Activated CD8-positive, alpha-beta T cell treated with anti-CD3 and anti-CD28 coated beads, Interleukin-2, amount 10 ng/mL, durations not matched to agents 7 days and 5 days (primary cell): ENCODE measurements around the gene ADAM8. TPM values are rescaled to one million over a fixed set of nuclear protein-coding genes. Genes with fewer than 3 reads are reported as not detected.
A peak's percentile ranks its signal among the peaks of the same experiment; 100 is the strongest.

Experiments used
- ATAC-seq: fragments of 150-1000 bp; cut with Tn5 transposase; one replicate; pipeline ENCODE4 v1.10.0; 2021; ENCODE audit warnings: moderate library complexity
- CTCF ChIA-PET: fragments of 350-600 bp; sonication (Branson Sonifier 250); formaldehyde crosslinking; loops from one replicate; lab custom pipeline; 2021; ENCODE audit warnings: antibody characterized with exemption; lab: Charles Lee
- POLR2A ChIA-PET: fragments of 350-600 bp; sonication (Branson Sonifier 250); formaldehyde crosslinking; loops from one replicate; lab custom pipeline; 2021; ENCODE audit warnings: antibody characterized with exemption; lab: Charles Lee
- DNase-seq: peaks from one replicate; pipeline ENCODE4 v3.0.0-alpha.2; 2020
- H3K27ac Mint-ChIP-seq: one replicate; pipeline ENCODE4 v1.8.0; 2021; ENCODE audit warnings: mild to moderate bottlenecking, mixed read lengths
- H3K27me3 Mint-ChIP-seq: one replicate; pipeline ENCODE4 v1.8.0; 2021; ENCODE audit warnings: low read depth, mixed read lengths
- H3K36me3 Mint-ChIP-seq: one replicate; pipeline ENCODE4 v1.8.0; 2021; ENCODE audit warnings: low read depth, mixed read lengths
- H3K4me1 Mint-ChIP-seq: one replicate; pipeline ENCODE4 v1.8.0; 2021; ENCODE audit warnings: low read depth, mixed read lengths
- H3K4me3 Mint-ChIP-seq: one replicate; pipeline ENCODE4 v1.8.0; 2021; ENCODE audit warnings: mild to moderate bottlenecking, mixed read lengths
- H3K9me3 Mint-ChIP-seq: one replicate; pipeline ENCODE4 v1.8.0; 2022; ENCODE audit warnings: mixed read lengths; ENCODE audit not compliant: insufficient read depth
- total RNA-seq, 2 experiments: library from RNA; stranded (reverse); gene quantifications; one replicate each; pipeline ENCODE4 v1.2.3, GENCODE V29; 2021

The ADAM8 gene
- total RNA-seq, 2 experiments from 2014 or later = 69.9 to 75.5 TPM

GRCh38 chr10:133263674-133264073 lies 13.0 kb downstream of the ADAM8 start:
- ATAC-seq = no peak

GRCh38 chr10:133262696-133263095 lies 14.0 kb downstream of the ADAM8 start:
- POLR2A ChIA-PET = interaction anchor here (0.6 kb wide), 2 partner anchors 12 to 127 kb away, joined by 3 read pairs; no protein-coding TSS in a partner anchor
- no peak for ATAC-seq
- H3K27ac Mint-ChIP-seq = no peak overlapping the region
- peaks cover 23% of the 10 kb centered on the region for H3K36me3 Mint-ChIP-seq
- H3K27me3 Mint-ChIP-seq = no peaks in the 10 kb centered on the region
- no peak for DNase-seq
- no peaks in the 10 kb centered on the region for H3K9me3 Mint-ChIP-seq
- H3K4me3 Mint-ChIP-seq = no peak overlapping the region
- peaks cover 74% of the 10 kb centered on the region for H3K4me1 Mint-ChIP-seq
- CTCF ChIA-PET = interaction anchor here (1.0 to 2.9 kb wide), 2 partner anchors 10 to 13 kb away, joined by 3 to 17 read pairs; partner anchors contain the start of gene ADAM8

More at GRCh38 chr10:133263674-133264073, 13.0 kb downstream of the ADAM8 start:
- no peaks in the 10 kb centered on the region for H3K9me3 Mint-ChIP-seq
- H3K27me3 Mint-ChIP-seq = no peaks in the 10 kb centered on the region
- no peak for DNase-seq
- peaks cover 23% of the 10 kb centered on the region for H3K36me3 Mint-ChIP-seq
- no peak overlapping the region for H3K4me3 Mint-ChIP-seq
- ChIA-PET POLR2A (interaction anchor here (0.9 to 2.1 kb wide), 3 partner anchors 9 to 44 kb away, joined by 3 to 11 read pairs (median 5); partner anchors contain the start of gene ADAM8), CTCF (interaction anchor here (0.6 to 2.9 kb wide), 2 partner anchors 12 to 16 kb away, joined by 3 to 17 read pairs; partner anchors contain the start of gene ADAM8)
- peak overlapping the region; percentile 76 for H3K27ac Mint-ChIP-seq
- peaks cover 65% of the 10 kb centered on the region for H3K4me1 Mint-ChIP-seq

- ATAC-seq (peak; percentile 49), DNase-seq (peak; percentile 90)
- H3K4me1 Mint-ChIP-seq = peaks cover 82% of the 10 kb centered on the region
- H3K27me3 Mint-ChIP-seq = no peaks in the 10 kb centered on the region
- CTCF ChIA-PET = interaction anchor here (1.0 to 2.9 kb wide), 5 partner anchors 10 to 68 kb away, joined by 3 to 17 read pairs (median 4); partner anchors contain the start of gene ADAM8
- H3K36me3 Mint-ChIP-seq = peaks cover 23% of the 10 kb centered on the region
- peak overlapping the region; percentile 60 for H3K27ac Mint-ChIP-seq
- peak overlapping the region; percentile 74 for H3K4me3 Mint-ChIP-seq
- no peaks in the 10 kb centered on the region for H3K9me3 Mint-ChIP-seq
- POLR2A ChIA-PET = interaction anchor here (1.4 kb wide), 1 partner anchor 14 kb away, joined by 7 read pairs; the partner anchor contains the start of gene ADAM8
Observed at GRCh38 chr10:133261726-133262325, 14.8 kb downstream of the ADAM8 start.

GRCh38 chr10:133260895-133261725 lies 15.6 kb downstream of the ADAM8 start:
- H3K4me3 Mint-ChIP-seq = peak overlapping the region; percentile 74
- H3K4me1 Mint-ChIP-seq = peaks cover 87% of the 10 kb centered on the region
- POLR2A ChIA-PET = interaction anchor here (0.9 to 1.4 kb wide), 2 partner anchors 15 to 20 kb away, joined by 4 to 7 read pairs; partner anchors contain the start of gene ADAM8
- CTCF ChIA-PET = interaction anchor here (1.0 to 1.5 kb wide), 4 partner anchors 15 to 68 kb away, joined by 3 to 5 read pairs (median 4); partner anchors contain the start of gene ADAM8
- H3K27me3 Mint-ChIP-seq = no peaks in the 10 kb centered on the region
- H3K27ac Mint-ChIP-seq = peak overlapping the region; percentile 95
- peaks cover 23% of the 10 kb centered on the region for H3K36me3 Mint-ChIP-seq
- DNase-seq (peak; percentile 73), ATAC-seq (peak; percentile 50)
- no peaks in the 10 kb centered on the region for H3K9me3 Mint-ChIP-seq

GRCh38 chr10:133259602-133259989 lies 17.1 kb downstream of the ADAM8 start:
- ChIA-PET POLR2A (interaction anchor here (0.7 to 1.0 kb wide), 3 partner anchors 15 to 18 kb away, joined by 3 to 7 read pairs (median 3); no protein-coding TSS in a partner anchor), CTCF (interaction anchor here (1.3 to 4.1 kb wide), 5 partner anchors 15 to 116 kb away, joined by 5 to 14 read pairs (median 6); no protein-coding TSS in a partner anchor)
- DNase-seq (no peak), ATAC-seq (no peak)
- H3K36me3 Mint-ChIP-seq = peaks cover 14% of the 10 kb centered on the region
- peaks cover 2% of the 10 kb centered on the region for H3K27me3 Mint-ChIP-seq
- peaks cover 75% of the 10 kb centered on the region for H3K4me1 Mint-ChIP-seq
- H3K4me3 Mint-ChIP-seq = peak overlapping the region; percentile 60
- no peaks in the 10 kb centered on the region for H3K9me3 Mint-ChIP-seq
- peak overlapping the region; percentile 95 for H3K27ac Mint-ChIP-seq

- ATAC-seq = peak; percentile 39
- CTCF ChIA-PET = interaction anchor here (0.7 to 4.1 kb wide), 8 partner anchors 16 to 262 kb away, joined by 3 to 14 read pairs (median 6); no protein-coding TSS in a partner anchor
- Mint-ChIP-seq H3K4me3 (peak overlapping the region; percentile 60), H3K27me3 (peaks cover 2% of the 10 kb centered on the region), H3K36me3 (peaks cover 10% of the 10 kb centered on the region), H3K4me1 (peaks cover 69% of the 10 kb centered on the region), H3K27ac (peak overlapping the region; percentile 95), H3K9me3 (no peaks in the 10 kb centered on the region)
- DNase-seq = peak; percentile 89
- POLR2A ChIA-PET = interaction anchor here (0.7 to 1.5 kb wide), 5 partner anchors 16 to 19 kb away, joined by 3 to 7 read pairs (median 4); no protein-coding TSS in a partner anchor
Observed at GRCh38 chr10:133258818-133259601, 17.7 kb downstream of the ADAM8 start.

- Mint-ChIP-seq H3K27ac (peak overlapping the region; percentile 95), H3K27me3 (peaks cover 2% of the 10 kb centered on the region), H3K4me1 (peaks cover 61% of the 10 kb centered on the region), H3K9me3 (no peaks in the 10 kb centered on the region), H3K4me3 (peak overlapping the region; percentile 62), H3K36me3 (peaks cover 8% of the 10 kb centered on the region)
- ChIA-PET CTCF (interaction anchor here (1.1 to 4.1 kb wide), 7 partner anchors 17 to 115 kb away, joined by 3 to 14 read pairs (median 6); no protein-coding TSS in a partner anchor), POLR2A (interaction anchor here (0.8 to 1.5 kb wide), 2 partner anchors 17 to 20 kb away, joined by 4 to 5 read pairs; no protein-coding TSS in a partner anchor)
- peak; percentile 18 for ATAC-seq
- peak; percentile 66 for DNase-seq
Observed at GRCh38 chr10:133258066-133258817, 18.4 kb downstream of the ADAM8 start.

GRCh38 chr10:133257489-133258065 lies 19.1 kb downstream of the ADAM8 start:
- Mint-ChIP-seq H3K27ac (peak overlapping the region; percentile 93), H3K36me3 (peaks cover 2% of the 10 kb centered on the region), H3K4me1 (peaks cover 55% of the 10 kb centered on the region), H3K9me3 (no peaks in the 10 kb centered on the region), H3K27me3 (peaks cover 2% of the 10 kb centered on the region), H3K4me3 (peak overlapping the region; percentile 47)
- ChIA-PET POLR2A (interaction anchor here (1.5 kb wide), 1 partner anchor 18 kb away, joined by 5 read pairs; no protein-coding TSS in a partner anchor), CTCF (interaction anchor here (1.2 to 4.1 kb wide), 2 partner anchors 33 to 50 kb away, joined by 4 to 14 read pairs; no protein-coding TSS in a partner anchor)
- ATAC-seq (peak; percentile 17), DNase-seq (peak; percentile 53)

GRCh38 chr10:133255323-133255722 lies 21.3 kb downstream of the ADAM8 start:
- DNase-seq (no peak), ATAC-seq (no peak)
- Mint-ChIP-seq H3K36me3 (no peaks in the 10 kb centered on the region), H3K9me3 (no peaks in the 10 kb centered on the region), H3K4me3 (no peak overlapping the region), H3K27me3 (peaks cover 5% of the 10 kb centered on the region), H3K27ac (no peak overlapping the region), H3K4me1 (peaks cover 38% of the 10 kb centered on the region)
- ChIA-PET POLR2A (no interaction called here), CTCF (no interaction called here)
